Neural cell (in vitro differentiated cells): ENCODE results near the gene OXSR1. TPM values are rescaled to one million over a fixed set of nuclear protein-coding genes. Genes with fewer than 3 reads are reported as not detected.
A peak's percentile ranks its signal among the peaks of the same experiment; 100 is the strongest.

Source experiments
- H2AFZ ChIP-seq: fragments of 200-600, 300-800 bp; sonication (generic), shearing (Covaris generic); 2 replicates; pipeline ENCODE4 v1.6.0; 2014; ENCODE audit warnings: low read depth, mild to moderate bottlenecking, antibody characterized with exemption, low read length, moderate library complexity
- H3F3A ChIP-seq: fragments of 200-600 bp; shearing (Covaris generic); 2 replicates; pipeline ENCODE4 v1.6.1; 2016; ENCODE audit warnings: mild to moderate bottlenecking, moderate library complexity, mixed read lengths, antibody characterized with exemption, low read length; ENCODE audit not compliant: insufficient read depth, poor library complexity, severe bottlenecking
- H3K27ac ChIP-seq: fragments of 200-600, 300-800 bp; sonication (generic), shearing (Covaris generic); 2 replicates; pipeline ENCODE4 v1.5.1; 2014; ENCODE audit warnings: mild to moderate bottlenecking, low read length, moderate library complexity
- H3K27me3 ChIP-seq: fragments of 300-800, 200-600 bp; sonication (generic), shearing (Covaris generic); 2 replicates; pipeline ENCODE4 v1.6.0; 2014; ENCODE audit warnings: mild to moderate bottlenecking, low read depth, low read length, moderate library complexity; ENCODE audit not compliant: insufficient read depth
- H3K36me3 ChIP-seq: fragments of 300-800, 200-600 bp; sonication (generic), shearing (Covaris generic); 2 replicates; pipeline ENCODE4 v1.5.1; 2014; ENCODE audit warnings: mild to moderate bottlenecking, antibody characterized with exemption, low read length, moderate library complexity; ENCODE audit not compliant: insufficient read depth
- H3K4me2 ChIP-seq: fragments of 300-800, 200-600 bp; sonication (generic), shearing (Covaris generic); 2 replicates; pipeline ENCODE4 v1.6.0; 2014; ENCODE audit warnings: mild to moderate bottlenecking, low read length
- H3K4me3 ChIP-seq: fragments of 300-800, 200-600 bp; sonication (generic), shearing (Covaris generic); 2 replicates; pipeline ENCODE4 v1.5.1; 2014; ENCODE audit warnings: mild to moderate bottlenecking, low read length, moderate library complexity
- H3K79me2 ChIP-seq: fragments of 200-600 bp; shearing (Covaris generic); replicated peaks from 2 replicates; pipeline ENCODE4 v1.6.0; 2014; ENCODE audit warnings: mild to moderate bottlenecking, low read length, moderate library complexity; ENCODE audit not compliant: insufficient read depth
- H3K9ac ChIP-seq: fragments of 300-800, 200-600 bp; sonication (generic), shearing (Covaris generic); 2 replicates; pipeline ENCODE4 v1.6.1; 2016; ENCODE audit warnings: mild to moderate bottlenecking, low read length, mixed read lengths
- H3K9me2 ChIP-seq: fragments of 200-600 bp; shearing (Covaris generic); 2 replicates; pipeline ENCODE4 v1.6.1; 2016; ENCODE audit warnings: mild to moderate bottlenecking, low read length, mixed read lengths; ENCODE audit not compliant: insufficient read depth
- H3K9me3 ChIP-seq: fragments of 200-600, 300-800 bp; sonication (generic), shearing (Covaris generic); 2 replicates; pipeline ENCODE4 v1.6.1; 2016; ENCODE audit warnings: mild to moderate bottlenecking, mixed run types, low read length, moderate library complexity, mixed read lengths
- H4K20me1 ChIP-seq: fragments of 200-600 bp; shearing (Covaris generic); 2 replicates; pipeline ENCODE4 v1.6.1; 2016; ENCODE audit warnings: mild to moderate bottlenecking, mixed run types; ENCODE audit not compliant: insufficient read depth
- EP300 ChIP-seq: fragments of 450-650 bp; conservative IDR thresholded peaks from 2 replicates; pipeline ENCODE4 v1.6.1; 2014; ENCODE audit warnings: antibody characterized with exemption, mild to moderate bottlenecking, moderate library complexity; ENCODE audit not compliant: poor library complexity, severe bottlenecking
- EZH2 ChIP-seq: fragments of 200-600, 300-800 bp; shearing (Covaris generic), sonication (generic); IDR thresholded peaks from 2 replicates; pipeline ENCODE4 v1.6.1; 2014; ENCODE audit warnings: antibody characterized with exemption, low read length, borderline replicate concordance, mild to moderate bottlenecking; ENCODE audit not compliant: insufficient read depth, poor library complexity, severe bottlenecking
- MXI1 ChIP-seq: fragments of 450-650 bp; conservative IDR thresholded peaks from 2 replicates; pipeline ENCODE4 v1.6.1; 2014; ENCODE audit warnings: antibody characterized with exemption, mild to moderate bottlenecking; ENCODE audit not compliant: poor library complexity, severe bottlenecking
- POLR2AphosphoS5 ChIP-seq: IDR thresholded peaks from 2 replicates; pipeline ENCODE4 v1.6.1; 2012
- RAD21 ChIP-seq: fragments of 450-650 bp; conservative IDR thresholded peaks from 2 replicates; pipeline ENCODE4 v1.6.1; 2014; ENCODE audit warnings: antibody characterized with exemption, mild to moderate bottlenecking, moderate library complexity
- REST ChIP-seq: IDR thresholded peaks from 2 replicates; pipeline ENCODE4 v1.6.1; 2012; ENCODE audit warnings: borderline replicate concordance
- TAF1 ChIP-seq: IDR thresholded peaks from 2 replicates; pipeline ENCODE4 v1.6.1; 2012; ENCODE audit warnings: low read depth
- polyA plus RNA-seq: library from polyadenylated mRNA; depleted of rRNA; stranded (reverse); fragments of >200 nt; gene quantifications from 2 replicates; pipeline ENCODE4 v1.2.3, GENCODE V29; 2014
- TF ChIP-seq, protein P1 (sequence below): fragments of 450-650 bp; IDR thresholded peaks from 2 replicates; pipeline ENCODE4 v1.5.1; 2014; ENCODE audit warnings: antibody characterized with exemption, mild to moderate bottlenecking, moderate library complexity; ENCODE audit not compliant: poor library complexity, severe bottlenecking

OXSR1 gene
- polyA plus RNA-seq, 1 donor from 2014 or later: 50.8 TPM

DNA sequence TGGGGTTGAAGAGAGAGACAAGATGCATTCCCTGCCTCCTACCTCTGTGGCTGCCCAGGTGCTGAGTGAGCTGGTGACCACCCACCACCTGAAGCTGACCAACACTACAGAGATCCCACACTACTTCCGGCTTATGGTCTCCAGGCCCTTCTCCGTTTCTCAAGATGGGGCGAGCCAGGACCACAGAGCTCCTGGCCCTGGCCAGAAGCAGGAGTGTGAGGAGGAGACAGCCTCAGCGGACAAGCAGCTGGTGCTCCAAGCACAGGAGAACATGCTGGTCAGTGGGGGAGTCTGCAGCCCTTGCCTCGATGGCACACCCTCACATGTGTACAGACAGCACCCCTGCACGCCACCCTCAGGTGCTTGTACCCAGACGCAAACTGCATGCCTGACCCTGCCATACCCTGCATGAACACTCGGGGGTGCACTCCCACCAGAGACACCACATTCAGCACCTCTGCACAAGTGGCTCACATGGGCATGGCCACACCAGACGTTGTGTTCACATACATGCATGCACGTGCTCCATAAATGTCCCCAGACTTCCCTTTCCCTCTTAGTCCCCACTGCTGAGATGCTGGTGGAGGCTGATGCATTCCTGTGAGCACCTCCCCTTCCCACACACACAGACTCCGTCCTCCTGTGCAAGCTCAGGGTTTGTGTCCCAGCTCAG, 47.5 kb upstream of the OXSR1 start:
- Histone ChIP-seq H3K27ac (no peak overlapping the region), H3K79me2 (no peaks in the 10 kb centered on the region), H3K36me3 (no peaks in the 10 kb centered on the region), H3K4me3 (no peak overlapping the region), H3F3A (no peaks in the 10 kb centered on the region), H3K9ac (no peak overlapping the region), H3K27me3 (no peaks in the 10 kb centered on the region), H3K9me2 (no peaks in the 10 kb centered on the region), H3K4me2 (no peak overlapping the region), H3K9me3 (no peaks in the 10 kb centered on the region), H4K20me1 (no peaks in the 10 kb centered on the region), H2AFZ (no peak overlapping the region)
- TF ChIP-seq EP300: no peak
- no peak for TF ChIP-seq MXI1
- TF ChIP-seq RAD21: peak; percentile 31
- TF ChIP-seq, protein P1, sequence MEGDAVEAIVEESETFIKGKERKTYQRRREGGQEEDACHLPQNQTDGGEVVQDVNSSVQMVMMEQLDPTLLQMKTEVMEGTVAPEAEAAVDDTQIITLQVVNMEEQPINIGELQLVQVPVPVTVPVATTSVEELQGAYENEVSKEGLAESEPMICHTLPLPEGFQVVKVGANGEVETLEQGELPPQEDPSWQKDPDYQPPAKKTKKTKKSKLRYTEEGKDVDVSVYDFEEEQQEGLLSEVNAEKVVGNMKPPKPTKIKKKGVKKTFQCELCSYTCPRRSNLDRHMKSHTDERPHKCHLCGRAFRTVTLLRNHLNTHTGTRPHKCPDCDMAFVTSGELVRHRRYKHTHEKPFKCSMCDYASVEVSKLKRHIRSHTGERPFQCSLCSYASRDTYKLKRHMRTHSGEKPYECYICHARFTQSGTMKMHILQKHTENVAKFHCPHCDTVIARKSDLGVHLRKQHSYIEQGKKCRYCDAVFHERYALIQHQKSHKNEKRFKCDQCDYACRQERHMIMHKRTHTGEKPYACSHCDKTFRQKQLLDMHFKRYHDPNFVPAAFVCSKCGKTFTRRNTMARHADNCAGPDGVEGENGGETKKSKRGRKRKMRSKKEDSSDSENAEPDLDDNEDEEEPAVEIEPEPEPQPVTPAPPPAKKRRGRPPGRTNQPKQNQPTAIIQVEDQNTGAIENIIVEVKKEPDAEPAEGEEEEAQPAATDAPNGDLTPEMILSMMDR: peak; percentile 38
- TF ChIP-seq TAF1: no peak

DNA sequence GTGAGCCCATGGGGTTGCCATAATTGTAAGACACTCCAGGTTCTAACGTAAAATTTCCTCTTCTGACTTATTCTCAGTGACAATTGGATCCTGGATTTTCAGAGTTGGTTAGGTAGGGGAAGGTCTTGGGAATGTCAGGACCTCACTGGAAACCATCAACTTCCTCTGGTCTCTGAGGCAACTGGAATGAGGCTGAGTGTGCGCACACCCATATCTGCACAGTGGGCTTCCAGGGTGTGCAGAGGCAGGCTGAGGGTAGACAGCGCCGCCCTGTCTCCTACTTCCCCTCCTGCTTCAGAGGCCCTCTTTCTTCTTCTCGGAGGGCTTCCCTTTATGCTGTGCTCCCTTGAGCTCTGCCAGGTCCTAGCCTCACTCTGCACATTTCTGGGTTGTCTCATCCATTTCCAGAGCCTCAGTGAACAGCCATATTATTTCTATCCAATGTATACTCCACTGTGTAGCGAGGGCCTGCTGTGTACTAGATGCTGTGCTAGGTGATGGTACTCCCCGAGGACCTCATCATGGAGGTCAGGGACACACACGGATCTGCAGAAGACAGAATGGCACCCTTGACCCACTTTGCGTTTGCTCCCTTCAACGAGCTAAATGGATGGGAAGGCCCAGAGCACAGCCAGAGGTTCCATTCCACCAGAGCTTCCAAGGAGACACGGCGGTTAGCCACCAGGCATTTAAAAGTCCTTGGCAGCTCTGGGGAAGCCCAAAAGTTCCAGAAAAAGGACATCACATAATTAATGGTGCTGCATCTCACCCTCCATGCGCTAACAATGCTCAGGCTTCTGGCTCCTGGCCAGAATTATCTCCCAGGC, 46.7 kb upstream of the OXSR1 start:
- no peaks in the 10 kb centered on the region for H3K27me3 ChIP-seq
- no peak overlapping the region for H3K4me2 ChIP-seq
- H4K20me1 ChIP-seq: no peaks in the 10 kb centered on the region
- no peaks in the 10 kb centered on the region for H3K9me3 ChIP-seq
- TF ChIP-seq POLR2AphosphoS5: no peak
- TF ChIP-seq REST: no peak
- TF ChIP-seq RAD21: no peak
- no peak for TF ChIP-seq EZH2
- no peak for TF ChIP-seq MXI1
- no peak for TF ChIP-seq TAF1
- H3K36me3 ChIP-seq: no peaks in the 10 kb centered on the region
- H3K9ac ChIP-seq: no peak overlapping the region
- H2AFZ ChIP-seq: no peak overlapping the region
- H3K9me2 ChIP-seq: no peaks in the 10 kb centered on the region
- no peaks in the 10 kb centered on the region for H3F3A ChIP-seq
- H3K4me3 ChIP-seq: no peak overlapping the region
- no peaks in the 10 kb centered on the region for H3K79me2 ChIP-seq
- no peak overlapping the region for H3K27ac ChIP-seq
